ENCODE data around the gene TAF11L7. TPM values are rescaled to one million over a fixed set of nuclear protein-coding genes. Genes with fewer than 3 reads are reported as not detected.
"Not testable (repeated sequence)": the region's sequence is repeated elsewhere in the genome, so short reads cannot be mapped to it uniquely, and the experiment has no call there.

TAF11L7 gene
- total RNA-seq, 3 donors from 2014 or later, result not detected

DNA sequence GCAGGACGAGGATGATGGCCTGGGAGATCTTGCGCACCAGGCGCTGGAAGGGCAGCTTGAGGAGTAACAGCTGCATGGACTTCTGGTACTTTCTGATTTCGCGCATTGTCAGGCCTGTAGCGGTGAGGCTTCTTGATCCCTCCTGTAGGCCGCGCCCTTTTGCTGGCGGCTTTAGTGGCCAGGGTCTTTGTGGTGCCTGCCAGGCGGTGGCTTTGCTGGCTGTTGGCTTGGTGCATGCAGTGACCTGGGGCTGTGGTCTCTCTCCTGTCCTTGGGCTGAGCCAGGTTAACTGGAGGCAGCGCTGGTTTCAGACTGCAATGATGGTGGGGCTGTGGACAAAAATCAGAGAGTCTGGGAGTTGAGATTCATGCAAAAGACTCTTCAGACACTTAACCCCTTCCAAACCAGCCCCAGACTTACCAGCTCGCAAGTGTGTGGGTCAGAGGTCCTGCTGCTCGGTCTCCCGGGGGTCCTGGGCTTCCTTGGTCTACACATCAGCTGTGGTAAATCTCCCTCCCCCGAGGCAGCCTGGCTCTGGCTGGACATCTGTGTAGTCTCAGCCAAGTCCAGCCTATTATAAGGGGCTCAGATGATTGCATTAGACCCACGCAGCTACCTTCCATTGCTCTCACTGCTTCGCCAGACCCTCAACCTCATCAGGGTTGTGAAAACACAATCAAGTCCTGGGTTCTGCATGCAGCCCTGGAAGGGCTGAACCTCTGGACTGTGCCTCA, 29.5 kb upstream of the TAF11L7 start:
- Histone ChIP-seq H3K4me1 (no peaks in the 10 kb centered on the region), H3K27ac (no peak overlapping the region), H3K4me3 (no peak overlapping the region), H3K27me3 (no peaks in the 10 kb centered on the region), H3K36me3 (no peaks in the 10 kb centered on the region), H3K9me3 (no peaks in the 10 kb centered on the region)
- intact Hi-C loops (cut with DNase I; ENCODE audit: low total_unique reads), result no loop called here
- DNase-seq (ENCODE audit: low spot score in 2 of 2), result no peak
- TF ChIP-seq POLR2A (IDR thresholded peaks at IDR 0.05), result no peak
- no peak for TF ChIP-seq POLR2AphosphoS5 (IDR thresholded peaks at IDR 0.05)
- TF ChIP-seq, protein P1, sequence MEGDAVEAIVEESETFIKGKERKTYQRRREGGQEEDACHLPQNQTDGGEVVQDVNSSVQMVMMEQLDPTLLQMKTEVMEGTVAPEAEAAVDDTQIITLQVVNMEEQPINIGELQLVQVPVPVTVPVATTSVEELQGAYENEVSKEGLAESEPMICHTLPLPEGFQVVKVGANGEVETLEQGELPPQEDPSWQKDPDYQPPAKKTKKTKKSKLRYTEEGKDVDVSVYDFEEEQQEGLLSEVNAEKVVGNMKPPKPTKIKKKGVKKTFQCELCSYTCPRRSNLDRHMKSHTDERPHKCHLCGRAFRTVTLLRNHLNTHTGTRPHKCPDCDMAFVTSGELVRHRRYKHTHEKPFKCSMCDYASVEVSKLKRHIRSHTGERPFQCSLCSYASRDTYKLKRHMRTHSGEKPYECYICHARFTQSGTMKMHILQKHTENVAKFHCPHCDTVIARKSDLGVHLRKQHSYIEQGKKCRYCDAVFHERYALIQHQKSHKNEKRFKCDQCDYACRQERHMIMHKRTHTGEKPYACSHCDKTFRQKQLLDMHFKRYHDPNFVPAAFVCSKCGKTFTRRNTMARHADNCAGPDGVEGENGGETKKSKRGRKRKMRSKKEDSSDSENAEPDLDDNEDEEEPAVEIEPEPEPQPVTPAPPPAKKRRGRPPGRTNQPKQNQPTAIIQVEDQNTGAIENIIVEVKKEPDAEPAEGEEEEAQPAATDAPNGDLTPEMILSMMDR (IDR thresholded peaks at IDR 0.05), result no peak

DNA sequence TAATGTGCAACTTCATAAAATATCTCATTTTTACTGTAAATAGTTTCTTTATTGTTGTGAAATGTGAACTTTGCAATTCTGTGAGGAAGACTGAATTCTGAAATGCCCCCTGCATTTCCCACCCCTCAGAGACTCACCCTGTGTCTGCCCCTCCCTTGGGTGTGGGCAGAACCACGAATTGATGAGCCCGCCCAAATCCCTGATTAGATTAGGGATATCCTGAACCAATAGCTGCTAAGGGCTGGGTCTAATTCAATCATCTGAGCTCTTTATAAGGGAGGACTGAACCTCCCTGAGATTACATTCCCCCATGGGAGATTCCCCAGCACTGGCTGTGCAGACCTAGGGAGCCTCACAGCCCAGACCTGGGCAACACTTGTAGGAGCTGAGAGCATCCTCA, 24.5 kb upstream of the TAF11L7 start, which contains the start of gene TAF11L12:
Gene TAF11L12, plus strand, starts transcription at position 301 of the 400 bp plus-strand sequence.
- intact Hi-C loops (cut with DNase I; ENCODE audit: low total_unique reads); H3K9me3 ChIP-seq; H3K4me1 ChIP-seq: not testable (repeated sequence)

DNA sequence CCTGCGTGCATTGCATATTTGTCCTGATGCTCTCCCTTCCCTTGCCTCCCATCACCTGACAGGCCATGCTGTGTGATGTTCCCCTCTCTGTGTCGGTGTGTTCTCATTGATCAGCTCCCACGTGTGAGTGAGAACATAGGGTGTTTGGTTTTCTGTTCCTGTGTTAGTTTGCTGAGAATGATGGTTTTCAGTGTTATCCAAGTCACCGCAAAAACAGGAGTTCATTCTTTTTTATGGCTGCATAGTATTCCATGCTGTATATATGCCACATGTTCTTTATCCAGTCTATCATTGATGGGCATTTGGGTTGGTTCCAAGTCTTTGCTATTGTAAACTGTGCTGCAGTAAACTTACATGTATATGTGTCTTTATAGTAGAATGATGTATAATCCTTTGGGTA, 21.9 kb upstream of the TAF11L7 start:
- H3K9me3 ChIP-seq; H3K27ac ChIP-seq; H3K36me3 ChIP-seq; H3K4me3 ChIP-seq; intact Hi-C loops (cut with DNase I; ENCODE audit: low total_unique reads); H3K27me3 ChIP-seq; DNase-seq (ENCODE audit: low spot score in 2 of 2); H3K4me1 ChIP-seq: not testable (repeated sequence)

More for the DNA sequence above, 24.5 kb upstream of the TAF11L7 start, which contains the start of gene TAF11L12:
- not testable (repeated sequence) for H3K36me3 ChIP-seq; H3K27ac ChIP-seq; DNase-seq (ENCODE audit: low spot score in 2 of 2); H3K4me3 ChIP-seq; H3K27me3 ChIP-seq

DNA sequence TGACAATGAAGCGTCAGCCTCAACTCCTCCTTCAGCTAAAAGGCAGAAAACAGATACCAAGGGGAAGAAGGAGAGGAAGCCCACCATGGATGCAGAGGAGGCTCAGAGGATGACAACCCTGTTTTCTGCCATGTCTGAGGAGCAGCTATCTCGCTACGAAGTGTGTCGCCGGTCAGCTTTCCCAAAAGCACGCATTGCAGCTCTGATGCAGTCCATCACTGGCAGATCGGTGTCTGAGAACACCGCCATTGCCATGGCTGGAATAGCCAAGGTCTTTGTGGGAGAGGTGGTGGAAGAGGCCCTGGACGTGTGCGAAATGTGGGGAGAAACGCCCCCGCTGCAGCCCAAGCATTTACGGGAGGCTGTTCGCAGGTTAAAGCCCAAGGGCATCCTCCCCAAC, 19.4 kb upstream of the TAF11L7 start:
- Histone ChIP-seq H3K9me3 (no peaks in the 10 kb centered on the region), H3K27me3 (no peaks in the 10 kb centered on the region), H3K36me3 (no peaks in the 10 kb centered on the region), H3K4me3 (no peak overlapping the region), H3K27ac (no peak overlapping the region), H3K4me1 (no peaks in the 10 kb centered on the region)
- intact Hi-C loops (cut with DNase I; ENCODE audit: low total_unique reads), result no loop called here
- no peak for DNase-seq (ENCODE audit: low spot score in 2 of 2)
- TF ChIP-seq POLR2A (IDR thresholded peaks at IDR 0.05) (no peak), POLR2AphosphoS5 (IDR thresholded peaks at IDR 0.05) (no peak)
- TF ChIP-seq, protein P1 (IDR thresholded peaks at IDR 0.05), result no peak

DNA sequence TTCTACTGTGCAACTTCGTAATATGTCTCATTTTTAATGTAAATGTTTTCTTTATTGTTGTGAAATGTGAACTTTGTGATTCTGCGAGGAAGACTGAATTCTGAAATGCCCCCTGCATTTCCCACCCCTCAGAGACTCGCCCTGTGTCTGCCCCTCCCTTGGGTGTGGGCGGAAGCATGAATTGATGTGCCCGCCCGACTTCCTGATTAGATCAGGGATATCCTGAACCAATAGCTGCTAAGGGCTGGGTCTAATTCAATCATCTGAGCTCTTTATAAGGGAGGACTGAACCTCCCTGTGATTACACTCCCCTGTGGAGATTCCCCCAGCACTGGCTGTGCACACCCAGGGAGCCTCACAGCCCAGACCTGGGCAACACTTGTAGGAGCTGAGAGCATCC, 18.3 kb upstream of the TAF11L7 start, which contains the start of gene TAF11L11:
Gene TAF11L11, plus strand, starts transcription at position 304 of the 400 bp plus-strand sequence.
- H3K4me1 ChIP-seq; DNase-seq (ENCODE audit: low spot score in 2 of 2); H3K27me3 ChIP-seq; H3K36me3 ChIP-seq; H3K9me3 ChIP-seq; H3K27ac ChIP-seq; H3K4me3 ChIP-seq; intact Hi-C loops (cut with DNase I; ENCODE audit: low total_unique reads): not testable (repeated sequence)

DNA sequence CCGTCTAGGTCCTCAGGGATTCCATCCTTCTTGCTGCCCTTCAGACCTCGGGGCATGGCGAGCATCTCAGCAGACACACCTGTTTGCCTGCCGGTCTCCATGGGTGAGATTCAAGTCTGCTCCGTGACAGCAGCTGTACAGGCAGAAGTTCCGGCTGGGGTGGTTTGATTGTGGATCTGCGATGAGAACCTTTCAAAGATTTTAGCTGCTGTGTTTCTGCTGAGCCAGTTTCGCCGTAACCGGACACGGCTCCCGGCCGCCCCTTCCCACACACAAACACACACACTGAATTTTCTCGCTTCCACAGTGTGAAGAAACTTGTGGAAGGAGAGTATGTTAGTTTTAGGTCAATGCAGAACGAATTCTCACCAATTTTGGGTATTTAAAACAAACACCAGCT, 12.2 kb upstream of the TAF11L7 start, which contains the start of gene TAF11L10:
Gene TAF11L10, minus strand, starts transcription at position 101 of the 400 bp plus-strand sequence.
- DNase-seq (ENCODE audit: low spot score in 2 of 2); H3K4me1 ChIP-seq; H3K27me3 ChIP-seq; H3K9me3 ChIP-seq; intact Hi-C loops (cut with DNase I; ENCODE audit: low total_unique reads); H3K4me3 ChIP-seq; H3K27ac ChIP-seq; H3K36me3 ChIP-seq: not testable (repeated sequence)

DNA sequence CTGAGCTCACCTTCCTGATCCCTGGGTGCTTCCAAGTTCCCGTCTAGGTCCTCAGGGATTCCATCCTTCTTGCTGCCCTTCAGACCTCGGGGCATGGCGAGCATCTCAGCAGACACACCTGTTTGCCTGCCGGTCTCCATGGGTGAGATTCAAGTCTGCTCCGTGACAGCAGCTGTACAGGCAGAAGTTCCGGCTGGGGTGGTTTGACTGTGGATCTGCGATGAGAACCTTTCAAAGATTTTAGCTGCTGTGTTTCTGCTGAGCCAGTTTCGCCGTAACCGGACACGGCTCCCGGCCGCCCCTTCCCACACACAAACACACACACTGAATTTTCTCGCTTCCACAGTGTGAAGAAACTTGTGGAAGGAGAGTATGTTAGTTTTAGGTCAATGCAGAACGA, 8.7 kb upstream of the TAF11L7 start, which contains the start of gene TAF11L9:
Gene TAF11L9, minus strand, starts transcription at position 140 of the 400 bp plus-strand sequence.
- H3K36me3 ChIP-seq; H3K27me3 ChIP-seq; H3K27ac ChIP-seq; H3K9me3 ChIP-seq; intact Hi-C loops (cut with DNase I; ENCODE audit: low total_unique reads); H3K4me1 ChIP-seq; H3K4me3 ChIP-seq: not testable (repeated sequence)
- DNase-seq (ENCODE audit: low spot score in 2 of 2), result peak in 1 of 2 donors; percentile 63

DNA sequence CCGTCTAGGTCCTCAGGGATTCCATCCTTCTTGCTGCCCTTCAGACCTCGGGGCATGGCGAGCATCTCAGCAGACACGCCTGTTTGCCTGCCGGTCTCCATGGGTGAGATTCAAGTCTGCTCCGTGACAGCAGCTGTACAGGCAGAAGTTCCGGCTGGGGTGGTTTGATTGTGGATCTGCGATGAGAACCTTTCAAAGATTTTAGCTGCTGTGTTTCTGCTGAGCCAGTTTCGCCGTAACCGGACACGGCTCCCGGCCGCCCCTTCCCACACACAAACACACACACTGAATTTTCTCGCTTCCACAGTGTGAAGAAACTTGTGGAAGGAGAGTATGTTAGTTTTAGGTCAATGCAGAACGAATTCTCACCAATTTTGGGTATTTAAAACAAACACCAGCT, 5.3 kb upstream of the TAF11L7 start, which contains the start of gene TAF11L8:
Gene TAF11L8, minus strand, starts transcription at position 101 of the 400 bp plus-strand sequence.
- intact Hi-C loops (cut with DNase I; ENCODE audit: low total_unique reads); H3K9me3 ChIP-seq; H3K4me1 ChIP-seq; H3K4me3 ChIP-seq; H3K27ac ChIP-seq; DNase-seq (ENCODE audit: low spot score in 2 of 2); H3K36me3 ChIP-seq; H3K27me3 ChIP-seq: not testable (repeated sequence)

Other genes with a start within 250 kb of the TAF11L7 start
- gene TAF11L2, start 87.5 kb downstream of the TAF11L7 start, total RNA-seq, result not detected
- gene TAF11L3, start 67.4 kb downstream of the TAF11L7 start, total RNA-seq, result not detected
- not detected for gene TAF11L4, start 64.0 kb downstream of the TAF11L7 start, total RNA-seq
- gene TAF11L5, start 60.5 kb downstream of the TAF11L7 start, total RNA-seq, result not detected
- gene TAF11L6, start 57.1 kb downstream of the TAF11L7 start, total RNA-seq, result not detected
- gene TAF11L8, start 5.2 kb upstream of the TAF11L7 start, total RNA-seq, result not detected
- gene TAF11L9, start 8.6 kb upstream of the TAF11L7 start, total RNA-seq, result not detected
- not detected for gene TAF11L10, start 12.1 kb upstream of the TAF11L7 start, total RNA-seq
- gene TAF11L11, start 18.4 kb upstream of the TAF11L7 start, total RNA-seq, result not detected
- not detected for gene TAF11L12, start 24.6 kb upstream of the TAF11L7 start, total RNA-seq
- not detected for gene TAF11L13, start 46.3 kb upstream of the TAF11L7 start, total RNA-seq
- not detected for gene TAF11L14, start 48.7 kb upstream of the TAF11L7 start, total RNA-seq

Data from breast epithelium (tissue), 4 donors.